ENCODE results near the gene UBAC1. TPM values are rescaled to one million over a fixed set of nuclear protein-coding genes. Genes with fewer than 3 reads are reported as not detected.

Gene UBAC1
- 536 and 854 TPM in 2 replicates for total RNA-seq (2011; cell fraction: chromatin; rRNA removed; ENCODE audit: low replicate concordance)
- total RNA-seq (2011; cell fraction: nucleolus; rRNA removed), result 552 and 553 TPM in 2 replicates
- 447 and 492 TPM in 2 replicates for total RNA-seq (2011; cell fraction: nucleoplasm; rRNA removed)
- total RNA-seq (2014; rRNA removed) (399 and 504 TPM in 2 replicates), total RNA-seq (2014; rRNA removed; fragmentation: Illumina TruSeq; extraction: Trizol) (138 and 145 TPM in 2 replicates), total RNA-seq (2015; rRNA removed; fragmentation: Illumina TruSeq; extraction: Trizol) (166 and 171 TPM in 2 replicates), total RNA-seq (2021) (294 and 309 TPM in 2 replicates), polyA plus RNA-seq (2011; rRNA removed) (385 and 395 TPM in 2 replicates), polyA plus RNA-seq (2014; fragmentation: Illumina TruSeq; extraction: Trizol) (219 and 228 TPM in 2 replicates), polyA plus RNA-seq (2014; fragmentation: Nextera tagmentation; extraction: Ambion mirVana) (100 to 1,000 TPM in 1 of 2 experiments, 10 to 100 TPM in 1; 94.0 to 117 TPM), polyA plus RNA-seq (2014; rRNA removed) (381 and 405 TPM in 2 replicates), polyA minus RNA-seq (2011; rRNA and poly(A)+ RNA removed) (128 and 165 TPM in 2 replicates), Bru-seq, nascent RNA (percentile 92 among the genes with signal in this experiment), BruChase-seq, experiment 1, labeled RNA remaining after a 2-hour chase (percentile 93 among the genes with signal in this experiment), BruChase-seq, experiment 2, labeled RNA remaining after a 6-hour chase (percentile 96 among the genes with signal in this experiment)
- polyA plus RNA-seq (2011; cell fraction: cytosol; rRNA removed), result 447 and 505 TPM in 2 replicates
- 838 and 845 TPM in 2 replicates for polyA plus RNA-seq (2011; cell fraction: nucleus; rRNA removed)
- 178 and 239 TPM in 2 replicates for polyA plus RNA-seq (2012)
- polyA minus RNA-seq (2011; cell fraction: cytosol; rRNA and poly(A)+ RNA removed), result 110 and 129 TPM in 2 replicates
- polyA minus RNA-seq (2011; cell fraction: nucleus; rRNA and poly(A)+ RNA removed), result 120 and 171 TPM in 2 replicates
- long read RNA-seq, experiment 1, transcript UBAC1-201 (10 exons, 1,867 nt), result major isoform, 813 of 1,392 reads
- long read RNA-seq, experiment 1, partial matches to known transcripts, result 454 of 1,392 reads
- long read RNA-seq, experiment 1, other reads (novel, unspliced or antisense), result 123 of 1,392 reads
- long read RNA-seq, experiment 2, transcript UBAC1-201 (10 exons, 1,867 nt), result major isoform, 277 of 457 reads
- long read RNA-seq, experiment 2, partial matches to known transcripts, result 107 of 457 reads
- long read RNA-seq, experiment 2, other reads (novel, unspliced or antisense), result 70 of 457 reads
- long read RNA-seq, experiment 3, transcript UBAC1-201 (10 exons, 1,867 nt), result major isoform, 384 of 505 reads
- long read RNA-seq, experiment 3, partial matches to known transcripts, result 67 of 505 reads
- long read RNA-seq, experiment 3, other reads (novel, unspliced or antisense), result 54 of 505 reads

- ChIA-PET POLR2A (interaction anchor here (0.5 to 1.5 kb wide), 7 partner anchors 9 to 1370 kb away, joined by 3 to 7 read pairs (median 4); no protein-coding TSS in a partner anchor), CTCF (ENCODE audit: low intra/inter-chr PET ratio) (no interaction called here)
- H3K9ac ChIP-seq (ENCODE audit: insufficient read depth in 1 of 2, low read depth in 2 of 2, low read length in 2 of 2), result peak within 1 kb of the TSS; percentile 95 to 97
- peak; percentile 76 for ATAC-seq
- in situ Hi-C loops (cut with MboI) (no loop called here), intact Hi-C loops (cut with micrococcal nuclease) (loop anchor here (5.0 to 10.0 kb wide), 2 partner anchors 134 to 359 kb away; partner anchors contain the start of gene NACC2)
- BruUV-seq (replicated peaks), result no TSS peak
- under 1% methylated on average over 24 of the region's 53 CpGs for WGBS (ENCODE audit: insufficient coverage, low coverage, missing lambda C conversion rate)
- H3K27ac ChIP-seq (ENCODE audit: extremely low read depth, low read depth, low read length), result peak within 1 kb of the TSS; percentile 89
- no peaks in the 10 kb centered on the region for H3K27me3 ChIP-seq (ENCODE audit: control insufficient read depth in 2 of 2, insufficient read depth in 2 of 2, low read length in 2 of 2)
- H3K79me2 ChIP-seq (ENCODE audit: control insufficient read depth, insufficient read depth, low read length), result peaks cover 60% of the 10 kb centered on the region
- peak within 1 kb of the TSS; percentile 99 for H3K4me2 ChIP-seq (ENCODE audit: insufficient read depth, low read length)
- H4K20me1 ChIP-seq (replicated peaks; ENCODE audit: control insufficient read depth, insufficient read depth, low read length), result peaks cover 7% of the 10 kb centered on the region
- peak; percentile 75 for FAIRE-seq
- peaks cover 34% of the 10 kb centered on the region for H3K36me3 ChIP-seq (ENCODE audit: control insufficient read depth, insufficient read depth, low read length)
- H3K4me3 ChIP-seq, result peak within 1 kb of the TSS; percentile 76
- no peaks in the 10 kb centered on the region for H3K9me3 ChIP-seq (replicated peaks; ENCODE audit: control insufficient read depth, insufficient read depth, low read depth, low read length)
- DNase-seq (ENCODE audit: extremely low read depth in 1 of 4, low spot score in 3 of 4), result peak; percentile 92 to 98 (median 95)
- H3K9me1 ChIP-seq (ENCODE audit: control insufficient read depth, insufficient read depth, low read length), result no peaks in the 10 kb centered on the region
- peaks cover 16 to 41% of the 10 kb centered on the region in 2 experiments for H3K4me1 ChIP-seq (replicated peaks in 1 of 2; ENCODE audit: control insufficient read depth in 2 of 2, insufficient read depth in 2 of 2, low read length in 2 of 2)
- H2AFZ ChIP-seq (ENCODE audit: low read depth, low read length), result peak within 1 kb of the TSS; percentile 82
- peak; percentile 86; the same call in 1 of the 2 replicates for TF ChIP-seq CBFB (CRISPR knock-in tag; IDR thresholded peaks at IDR 0.05)
- 0 out of 4 replicates have a peak, but pooled peaks of 1 of the 2 experiments have one; percentile 8 for TF ChIP-seq TEAD1 (CRISPR knock-in tag; IDR thresholded peaks at IDR 0.05)
- TF ChIP-seq ILK (tag; IDR thresholded peaks at IDR 0.05; ENCODE audit: borderline replicate concordance, low read depth), result no peak
- TF ChIP-seq ZNF384 (IDR thresholded peaks at IDR 0.05; ENCODE audit: low read depth, low read length), result no peak
- TF ChIP-seq TCF7L2 (IDR thresholded peaks at IDR 0.05; ENCODE audit: low read depth, low read length), result no peak
- TF ChIP-seq HNRNPLL (IDR thresholded peaks at IDR 0.05; ENCODE audit: low read depth, low read length, poor library complexity, severe bottlenecking), result no peak
- TF ChIP-seq ATF6 (CRISPR knock-in tag; IDR thresholded peaks at IDR 0.05), result no peak
- no peak for TF ChIP-seq POLR2G (IDR thresholded peaks at IDR 0.05; ENCODE audit: low read depth, low read length)
- TF ChIP-seq ZNF277 (CRISPR knock-in tag; IDR thresholded peaks at IDR 0.05; ENCODE audit: borderline replicate concordance), result no peak
- no peak for TF ChIP-seq HLTF (IDR thresholded peaks at IDR 0.05)
- no peak for TF ChIP-seq DEAF1 (CRISPR knock-in tag; IDR thresholded peaks at IDR 0.05)
- TF ChIP-seq HNRNPUL1 (IDR thresholded peaks at IDR 0.05; ENCODE audit: low read length), result no peak
Observed at GRCh38 chr9:135961277-135961715, at the start of gene UBAC1. TSS of gene UBAC1 (minus strand) at chr9:135961373. CDS start at chr9:135961162, 211 bp downstream.
